HepG2 (cell line): Measurements from ENCODE around the gene SGK1. TPM values are rescaled to one million over a fixed set of nuclear protein-coding genes. Genes with fewer than 3 reads are reported as not detected.

Experiments
- ATAC-seq: fragments of 200-7000 bp; cut with Tn5 transposase; 3 replicates; pipeline ENCODE4 v1.9.1; 2020; ENCODE audit warnings: mild to moderate bottlenecking, moderate library complexity
- BruUV-seq: library from RNA; stranded (reverse); fragments of 400-500 nt; replicated peaks from 2 replicates; lab custom pipeline; 2021; lab: Mats Ljungman, UMichigan
- CTCF ChIA-PET: fragments of 300-600 bp; formaldehyde crosslinking; extraction: SDS; loops from one replicate; lab custom pipeline; 2021; ENCODE audit warnings: low total read pairs, inconsistent platforms, low intra/inter-chr PET ratio; lab: Yijun Ruan, JAX
- POLR2A ChIA-PET: fragments of 350-600 bp; sonication (Branson Sonifier 250); formaldehyde crosslinking; loops from one replicate; lab custom pipeline; 2020; ENCODE audit warnings: antibody characterized with exemption, inconsistent platforms; lab: Yijun Ruan, JAX
- DNase-seq: peaks from one replicate; pipeline ENCODE4 v3.0.0-alpha.2; 2015; ENCODE audit warnings: low spot score
- FAIRE-seq: peaks from 3 replicates; lab custom pipeline; 2011; peaks lifted over from hg19 to GRCh38; lab: Jason Lieb, UNC
- H2AFZ ChIP-seq: one replicate; pipeline ENCODE4 v1.6.1; 2011; ENCODE audit warnings: low read length, inconsistent platforms
- H3K27ac ChIP-seq: fragments of 300-600 bp; 3 replicates; pipeline ENCODE4 v1.8.0; 2011; ENCODE audit warnings: mixed run types, mild to moderate bottlenecking, mixed read lengths, low read length, inconsistent platforms; ENCODE audit not compliant: insufficient read depth; ENCODE audit errors: extremely low read length
- H3K27me3 ChIP-seq, 2 experiments: fragments of 200-600 bp in 1 of 2; 2 replicates in 1 of 2; 3 replicates in 1 of 2; pipeline versions ENCODE4 v1.6.0 to v1.8.0; 2011; ENCODE audit warnings: low read length in 2 of 2, mild to moderate bottlenecking in 2 of 2, moderate library complexity in 2 of 2, inconsistent platforms in 1 of 2; ENCODE audit not compliant: insufficient read depth in 2 of 2, control insufficient read depth in 1 of 2
- H3K36me3 ChIP-seq, 2 experiments: fragments of 200-600 bp in 1 of 2; replicated peaks in 1 of 2; 2 replicates in 1 of 2; 3 replicates in 1 of 2; pipeline versions ENCODE4 v1.5.1 to v1.8.0; 2011; ENCODE audit warnings: low read length in 2 of 2, inconsistent platforms in 1 of 2; ENCODE audit not compliant: insufficient read depth in 2 of 2, control insufficient read depth in 1 of 2
- H3K4me1 ChIP-seq: 2 replicates; pipeline ENCODE4 v1.5.1; 2012; ENCODE audit warnings: low read length, inconsistent platforms; ENCODE audit not compliant: insufficient read depth
- H3K4me2 ChIP-seq: 2 replicates; pipeline ENCODE4 v1.6.0; 2011; ENCODE audit warnings: low read depth, low read length, inconsistent platforms
- H3K4me3 ChIP-seq, 3 experiments: fragments of 200-600 bp in 1 of 3; sonication (generic), shearing (Covaris generic) in 1 of 3; replicated peaks in 1 of 3; 2 replicates each; pipeline ENCODE4 v1.5.1; 2011 to 2016; ENCODE audit warnings: low read length in 3 of 3, inconsistent platforms in 2 of 3, low read depth in 2 of 3, mild to moderate bottlenecking in 2 of 3, control low read depth in 1 of 3, mixed read lengths in 1 of 3; ENCODE audit not compliant: insufficient read depth in 1 of 3
- H3K79me2 ChIP-seq: one replicate; pipeline ENCODE4 v1.6.1; 2011; ENCODE audit warnings: low read length, inconsistent platforms; ENCODE audit not compliant: insufficient read depth
- H3K9ac ChIP-seq: 2 replicates; pipeline ENCODE4 v1.6.0; 2011; ENCODE audit warnings: mild to moderate bottlenecking, low read depth, low read length, inconsistent platforms; ENCODE audit not compliant: insufficient read depth
- H3K9me3 ChIP-seq: 2 replicates; pipeline ENCODE4 v1.5.1; 2012; ENCODE audit warnings: mild to moderate bottlenecking, low read length
- H4K20me1 ChIP-seq: 2 replicates; pipeline ENCODE4 v1.6.0; 2011; ENCODE audit warnings: inconsistent platforms, mild to moderate bottlenecking, low read length, moderate library complexity; ENCODE audit not compliant: insufficient read depth
- CHCHD3 ChIP-seq: sonication (generic); formaldehyde crosslinking; IDR thresholded peaks from 2 replicates; pipeline ENCODE4 v1.8.0; 2022; ENCODE audit warnings: mild to moderate bottlenecking, missing genetic modification reagents, moderate library complexity
- RBM22 ChIP-seq: fragments of 200-400 bp; formaldehyde crosslinking; optimal IDR thresholded peaks from 2 replicates; pipeline ENCODE3; 2017; ENCODE audit warnings: mild to moderate bottlenecking, low read length, moderate library complexity
- SATB2 ChIP-seq: sonication (generic); formaldehyde crosslinking; IDR thresholded peaks from 2 replicates; pipeline ENCODE4 v1.5.0; 2020; ENCODE audit warnings: missing genetic modification reagents
- ZNF121 ChIP-seq: sonication (generic); formaldehyde crosslinking; IDR thresholded peaks from 2 replicates; pipeline ENCODE4 v1.5.0; 2020; ENCODE audit warnings: mild to moderate bottlenecking, missing genetic modification reagents
- ZNF792 ChIP-seq: IDR thresholded peaks from 2 replicates; pipeline ENCODE4 v1.6.1; 2016
- WGBS: methylation state at CpG from one replicate; pipeline ENCODE4 v1.1.6; 2017; ENCODE audit warnings: low lambda C conversion rate; 5-methylcytosine and 5-hydroxymethylcytosine counted together
- in situ Hi-C: cut with HindIII; loops from 2 replicates; pipeline ENCODE4 v1.10.0; 2017; ENCODE audit warnings: low pct_unique_long_range_greater_than_20kb; ENCODE audit not compliant: extremely low pct_ligation_motif_present
- intact Hi-C: fragments of 100-400 bp; cut with micrococcal nuclease; formaldehyde crosslinking; loops from one replicate; pipeline ENCODE4 v1.10.0; 2022; ENCODE audit not compliant: unreplicated experiment
- polyA plus RNA-seq, 8 experiments: library from polyadenylated mRNA; depleted of rRNA in 3 of 8; stranded (reverse) in 7 of 8; unstranded in 1 of 8; fragments of >200 nt; fragmentation: Illumina TruSeq in 4 of 8; extraction: Trizol in 4 of 8; gene quantifications; 2 replicates each; pipeline versions ENCODE4 v1.2.1 to v1.2.3, GENCODE V29; 2011 to 2016; ENCODE audit warnings: low read depth in 4 of 8, missing spikeins in 1 of 8, mixed read lengths in 1 of 8; ENCODE audit not compliant: insufficient read depth in 1 of 8
- total RNA-seq, 5 experiments: library from RNA; depleted of rRNA; stranded (reverse); fragments of >200 nt; fragmentation: Illumina TruSeq; extraction: Trizol; gene quantifications; 2 replicates each; pipeline ENCODE4 v1.2.3, GENCODE V29; 2016; ENCODE audit warnings: low read depth in 1 of 5
- TF ChIP-seq, protein P1 (sequence below): sonication (generic); formaldehyde crosslinking; IDR thresholded peaks from 2 replicates; pipeline ENCODE4 v1.4.0; 2020; ENCODE audit warnings: missing genetic modification reagents
- TF ChIP-seq, protein P2 (sequence below): sonication (generic); formaldehyde crosslinking; IDR thresholded peaks from 2 replicates; pipeline ENCODE4 v1.4.0; 2020; ENCODE audit warnings: missing genetic modification reagents, borderline replicate concordance
- TF ChIP-seq, protein P3 (sequence below): sonication (generic); formaldehyde crosslinking; IDR thresholded peaks from 2 replicates; pipeline ENCODE4 v1.5.1; 2020; ENCODE audit warnings: missing genetic modification reagents, mild to moderate bottlenecking, borderline replicate concordance

The SGK1 gene
- total and polyA plus RNA-seq, 2 of the 13 experiments (the other 11 are each of a cell fraction or from before 2014, with no cell fraction given), result 56.1 to 56.2 TPM

DNA sequence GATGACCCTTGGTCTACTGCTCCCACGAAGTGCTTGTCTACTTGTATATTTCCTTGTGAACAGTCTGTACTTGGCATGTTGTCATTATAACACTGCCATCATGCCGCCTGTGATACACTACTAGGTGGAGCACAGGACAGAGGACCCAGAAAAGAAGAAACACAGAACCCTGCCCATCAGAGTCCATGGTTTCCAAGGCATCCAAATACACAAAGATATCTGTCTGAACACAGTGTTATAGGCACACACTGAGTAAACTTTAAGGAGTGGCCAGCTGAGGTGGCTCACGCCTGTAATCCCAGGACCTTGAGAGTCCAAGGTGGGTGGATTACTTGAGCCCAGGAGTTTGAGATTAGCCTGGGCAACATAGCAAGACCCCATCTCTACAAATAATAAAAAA lies 155.0 kb downstream of the SGK1 start:
- FAIRE-seq (no peak), DNase-seq (no peak), ATAC-seq (no peak)
- Histone ChIP-seq H3K27me3 (no peaks in the 10 kb centered on the region), H3K4me3 (no peak overlapping the region), H3K4me2 (no peak overlapping the region), H3K9me3 (no peaks in the 10 kb centered on the region), H4K20me1 (no peaks in the 10 kb centered on the region), H2AFZ (no peak overlapping the region), H3K79me2 (no peaks in the 10 kb centered on the region), H3K9ac (no peak overlapping the region), H3K36me3 (no peaks in the 10 kb centered on the region), H3K4me1 (peaks cover 8% of the 10 kb centered on the region), H3K27ac (no peak overlapping the region)
- no TSS peak for BruUV-seq
- TF ChIP-seq CHCHD3 (CRISPR knock-in tag) (no peak), RBM22 (no peak), ZNF792 (CRISPR knock-in tag) (no peak), ZNF121 (CRISPR knock-in tag) (peak; percentile 69; the same call in 1 of the 2 replicates), SATB2 (no peak)
- TF ChIP-seq, protein P1, sequence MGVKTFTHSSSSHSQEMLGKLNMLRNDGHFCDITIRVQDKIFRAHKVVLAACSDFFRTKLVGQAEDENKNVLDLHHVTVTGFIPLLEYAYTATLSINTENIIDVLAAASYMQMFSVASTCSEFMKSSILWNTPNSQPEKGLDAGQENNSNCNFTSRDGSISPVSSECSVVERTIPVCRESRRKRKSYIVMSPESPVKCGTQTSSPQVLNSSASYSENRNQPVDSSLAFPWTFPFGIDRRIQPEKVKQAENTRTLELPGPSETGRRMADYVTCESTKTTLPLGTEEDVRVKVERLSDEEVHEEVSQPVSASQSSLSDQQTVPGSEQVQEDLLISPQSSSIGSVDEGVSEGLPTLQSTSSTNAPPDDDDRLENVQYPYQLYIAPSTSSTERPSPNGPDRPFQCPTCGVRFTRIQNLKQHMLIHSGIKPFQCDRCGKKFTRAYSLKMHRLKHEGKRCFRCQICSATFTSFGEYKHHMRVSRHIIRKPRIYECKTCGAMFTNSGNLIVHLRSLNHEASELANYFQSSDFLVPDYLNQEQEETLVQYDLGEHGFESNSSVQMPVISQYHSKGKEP (CRISPR knock-in tag), result no peak
- TF ChIP-seq, protein P2, sequence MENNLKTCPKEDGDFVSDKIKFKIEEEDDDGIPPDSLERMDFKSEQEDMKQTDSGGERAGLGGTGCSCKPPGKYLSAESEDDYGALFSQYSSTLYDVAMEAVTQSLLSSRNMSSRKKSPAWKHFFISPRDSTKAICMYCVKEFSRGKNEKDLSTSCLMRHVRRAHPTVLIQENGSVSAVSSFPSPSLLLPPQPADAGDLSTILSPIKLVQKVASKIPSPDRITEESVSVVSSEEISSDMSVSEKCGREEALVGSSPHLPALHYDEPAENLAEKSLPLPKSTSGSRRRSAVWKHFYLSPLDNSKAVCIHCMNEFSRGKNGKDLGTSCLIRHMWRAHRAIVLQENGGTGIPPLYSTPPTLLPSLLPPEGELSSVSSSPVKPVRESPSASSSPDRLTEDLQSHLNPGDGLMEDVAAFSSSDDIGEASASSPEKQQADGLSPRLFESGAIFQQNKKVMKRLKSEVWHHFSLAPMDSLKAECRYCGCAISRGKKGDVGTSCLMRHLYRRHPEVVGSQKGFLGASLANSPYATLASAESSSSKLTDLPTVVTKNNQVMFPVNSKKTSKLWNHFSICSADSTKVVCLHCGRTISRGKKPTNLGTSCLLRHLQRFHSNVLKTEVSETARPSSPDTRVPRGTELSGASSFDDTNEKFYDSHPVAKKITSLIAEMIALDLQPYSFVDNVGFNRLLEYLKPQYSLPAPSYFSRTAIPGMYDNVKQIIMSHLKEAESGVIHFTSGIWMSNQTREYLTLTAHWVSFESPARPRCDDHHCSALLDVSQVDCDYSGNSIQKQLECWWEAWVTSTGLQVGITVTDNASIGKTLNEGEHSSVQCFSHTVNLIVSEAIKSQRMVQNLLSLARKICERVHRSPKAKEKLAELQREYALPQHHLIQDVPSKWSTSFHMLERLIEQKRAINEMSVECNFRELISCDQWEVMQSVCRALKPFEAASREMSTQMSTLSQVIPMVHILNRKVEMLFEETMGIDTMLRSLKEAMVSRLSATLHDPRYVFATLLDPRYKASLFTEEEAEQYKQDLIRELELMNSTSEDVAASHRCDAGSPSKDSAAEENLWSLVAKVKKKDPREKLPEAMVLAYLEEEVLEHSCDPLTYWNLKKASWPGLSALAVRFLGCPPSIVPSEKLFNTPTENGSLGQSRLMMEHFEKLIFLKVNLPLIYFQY (CRISPR knock-in tag), result no peak
- TF ChIP-seq, protein P3, sequence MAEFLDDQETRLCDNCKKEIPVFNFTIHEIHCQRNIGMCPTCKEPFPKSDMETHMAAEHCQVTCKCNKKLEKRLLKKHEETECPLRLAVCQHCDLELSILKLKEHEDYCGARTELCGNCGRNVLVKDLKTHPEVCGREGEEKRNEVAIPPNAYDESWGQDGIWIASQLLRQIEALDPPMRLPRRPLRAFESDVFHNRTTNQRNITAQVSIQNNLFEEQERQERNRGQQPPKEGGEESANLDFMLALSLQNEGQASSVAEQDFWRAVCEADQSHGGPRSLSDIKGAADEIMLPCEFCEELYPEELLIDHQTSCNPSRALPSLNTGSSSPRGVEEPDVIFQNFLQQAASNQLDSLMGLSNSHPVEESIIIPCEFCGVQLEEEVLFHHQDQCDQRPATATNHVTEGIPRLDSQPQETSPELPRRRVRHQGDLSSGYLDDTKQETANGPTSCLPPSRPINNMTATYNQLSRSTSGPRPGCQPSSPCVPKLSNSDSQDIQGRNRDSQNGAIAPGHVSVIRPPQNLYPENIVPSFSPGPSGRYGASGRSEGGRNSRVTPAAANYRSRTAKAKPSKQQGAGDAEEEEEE (CRISPR knock-in tag), result no peak
- ChIA-PET POLR2A (no interaction called here), CTCF (no interaction called here)
- 27% methylated on average over 3 of the region's 3 CpGs for WGBS
- in situ Hi-C loops (loop anchor here (25.0 kb wide), 1 partner anchor 274 kb away; no protein-coding TSS in a partner anchor), intact Hi-C loops (no loop called here)
